Hematopoietic multipotent progenitor cell treated with erythropoietin and hydrocortisone succinate and interleukin-3 and kit ligand, for 6 days (in vitro differentiated cells): ENCODE results near the gene NUP133.
A peak's percentile ranks its signal among the peaks of the same experiment; 100 is the strongest.
"Not testable (repeated sequence)": the region's sequence is repeated elsewhere in the genome, so short reads cannot be mapped to it uniquely, and the experiment has no call there.

Experiments
- DNase-seq: peaks from one replicate; pipeline ENCODE4 v3.0.0-alpha.2; 2015

The NUP133 gene

GRCh38 chr1:229448354-229448753 is 59.8 kb downstream of the NUP133 start:
- DNase-seq, result no peak

- DNase-seq, result peak; percentile 54
Observed at GRCh38 chr1:229447809-229448252, 60.3 kb downstream of the NUP133 start.

- no peak for DNase-seq
Observed at GRCh38 chr1:229445828-229446227, 62.3 kb downstream of the NUP133 start.

- DNase-seq, result no peak
Observed at GRCh38 chr1:229440851-229441537, 67.1 kb downstream of the NUP133 start.

- DNase-seq, result no peak
Observed at GRCh38 chr1:229438021-229438420, 70.1 kb downstream of the NUP133 start.

DNA sequence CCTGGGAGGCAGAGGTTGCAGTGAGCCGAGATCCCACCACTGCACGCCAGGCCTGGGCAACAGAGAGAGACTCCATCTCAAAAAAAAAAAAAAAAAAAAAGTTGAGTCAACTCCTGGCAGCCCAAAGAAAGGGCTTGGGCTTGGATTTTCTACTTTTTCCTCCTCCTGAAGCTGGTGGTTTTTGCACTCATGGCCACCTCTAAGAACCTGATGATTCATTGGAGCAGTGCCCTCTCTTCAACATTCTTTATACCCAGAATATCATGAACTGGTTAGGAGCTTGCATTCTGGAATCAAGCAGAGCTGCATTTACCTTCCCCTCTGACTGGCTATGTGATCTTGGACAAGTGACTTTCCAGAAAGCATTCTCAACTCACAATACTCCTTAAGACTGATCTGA is 70.7 kb downstream of the NUP133 start:
- DNase-seq, result no peak

DNA sequence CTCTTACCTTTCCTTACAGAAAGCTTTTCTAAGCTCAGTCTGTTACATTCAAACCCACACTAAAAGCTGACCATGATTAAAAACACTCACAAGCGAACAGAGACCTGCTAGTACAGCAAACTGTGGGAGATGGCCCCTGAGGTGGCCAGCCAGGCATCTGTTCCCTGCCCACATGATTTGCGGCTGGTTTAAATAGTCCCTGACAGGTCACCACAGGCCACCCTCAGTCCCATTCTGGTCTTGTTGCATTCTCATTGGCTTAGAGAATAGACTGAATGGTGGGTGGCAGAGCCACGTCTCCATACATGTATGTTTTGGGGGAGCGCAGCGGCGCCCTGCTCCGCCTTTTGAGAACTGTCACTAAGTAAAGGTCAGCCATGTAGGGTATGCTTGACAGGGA is 71.9 kb downstream of the NUP133 start:
- DNase-seq, result no peak

DNA sequence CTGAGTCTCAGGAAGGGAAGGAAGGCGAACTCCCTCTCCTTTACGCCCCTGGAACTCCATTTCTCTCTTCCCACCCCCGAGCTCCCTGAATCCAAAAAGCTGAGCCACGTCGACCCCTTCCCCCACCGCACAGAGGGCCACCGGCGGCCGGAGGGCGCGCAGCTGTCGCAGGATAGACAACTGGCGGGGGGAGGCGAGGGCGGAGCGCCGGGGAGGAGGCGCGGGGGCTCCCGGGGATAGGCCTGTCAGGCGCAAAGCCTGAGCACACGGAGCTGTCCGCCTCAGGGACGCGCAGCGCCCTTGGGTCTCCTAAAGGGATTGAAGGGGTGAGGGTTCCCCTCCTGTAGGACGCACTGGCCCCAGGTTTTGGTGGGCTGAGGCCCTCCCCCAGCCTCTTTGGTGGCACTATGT is 73.5 kb downstream of the NUP133 start:
- DNase-seq, result no peak

DNA sequence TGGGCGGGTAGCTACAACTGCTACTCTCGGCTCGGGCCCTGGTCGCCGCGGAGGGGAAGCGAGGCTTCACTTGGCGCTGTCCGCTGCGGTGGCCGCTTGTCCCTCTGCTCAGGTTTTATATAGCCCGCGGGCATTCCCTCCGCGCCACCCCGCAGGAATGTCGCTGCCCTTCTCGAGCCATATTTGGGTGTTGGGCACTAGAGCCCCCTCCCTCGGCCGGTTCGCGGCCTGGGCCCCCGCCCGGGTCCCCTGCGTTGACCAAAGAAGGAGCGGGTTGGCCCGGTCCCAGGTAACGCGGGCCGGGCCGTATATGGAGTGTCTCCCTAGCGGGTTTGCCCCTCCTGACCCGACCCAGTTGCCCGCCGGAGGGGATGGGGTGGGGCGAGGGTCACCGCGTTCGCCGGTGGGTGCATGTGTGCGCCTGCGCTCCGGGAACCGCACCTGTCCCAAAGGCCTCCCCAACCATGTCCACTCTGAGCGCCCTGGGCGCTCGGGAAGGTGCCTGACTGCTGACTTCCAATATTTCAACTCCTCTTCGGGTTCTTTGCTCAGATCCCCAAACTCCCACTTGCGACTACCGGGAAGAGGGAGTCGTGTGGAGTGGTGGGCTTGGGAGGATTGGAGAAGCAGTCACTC is 74.0 kb downstream of the NUP133 start, which contains the start of gene ACTA1:
TSS of gene ACTA1 (minus strand) at position 90 of the 636 bp plus-strand sequence. CDS start 979 bp downstream, outside the sequence.
- DNase-seq, result no peak

GRCh38 chr1:229433364-229434004 is 74.7 kb downstream of the NUP133 start:
- DNase-seq, result no peak

DNA sequence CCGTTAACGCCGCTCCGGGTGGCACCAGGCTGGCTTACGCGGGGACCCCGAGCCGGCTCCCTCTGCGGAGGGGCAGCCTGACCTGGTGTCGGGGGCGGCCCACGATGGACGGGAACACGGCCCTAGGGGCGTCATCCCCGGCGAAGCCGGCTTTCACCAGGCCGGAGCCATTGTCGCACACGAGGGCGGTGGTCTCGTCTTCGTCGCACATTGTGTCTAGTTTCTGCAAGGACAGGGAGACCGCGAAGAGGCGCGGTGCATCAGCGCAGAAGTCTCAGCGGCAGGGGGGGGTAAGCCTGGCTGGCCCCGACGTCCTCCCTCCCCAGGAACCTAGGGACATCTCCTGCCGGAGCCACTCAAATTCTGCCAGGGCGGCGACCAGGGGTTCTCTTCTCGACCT is 75.2 kb downstream of the NUP133 start:
- DNase-seq, result no peak

DNA sequence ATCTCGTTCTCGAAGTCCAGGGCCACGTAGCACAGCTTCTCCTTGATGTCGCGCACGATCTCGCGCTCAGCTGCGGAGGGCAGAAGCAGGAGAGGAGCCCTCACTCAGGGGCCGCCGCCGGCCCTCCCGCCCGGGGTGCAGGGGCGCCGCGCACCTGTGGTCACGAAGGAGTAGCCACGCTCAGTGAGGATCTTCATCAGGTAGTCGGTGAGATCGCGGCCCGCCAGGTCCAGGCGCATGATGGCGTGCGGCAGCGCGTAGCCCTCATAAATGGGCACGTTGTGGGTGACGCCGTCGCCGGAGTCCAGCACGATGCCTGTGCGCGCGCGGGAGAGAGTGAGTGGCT is 76.1 kb downstream of the NUP133 start:
- no peak for DNase-seq

DNA sequence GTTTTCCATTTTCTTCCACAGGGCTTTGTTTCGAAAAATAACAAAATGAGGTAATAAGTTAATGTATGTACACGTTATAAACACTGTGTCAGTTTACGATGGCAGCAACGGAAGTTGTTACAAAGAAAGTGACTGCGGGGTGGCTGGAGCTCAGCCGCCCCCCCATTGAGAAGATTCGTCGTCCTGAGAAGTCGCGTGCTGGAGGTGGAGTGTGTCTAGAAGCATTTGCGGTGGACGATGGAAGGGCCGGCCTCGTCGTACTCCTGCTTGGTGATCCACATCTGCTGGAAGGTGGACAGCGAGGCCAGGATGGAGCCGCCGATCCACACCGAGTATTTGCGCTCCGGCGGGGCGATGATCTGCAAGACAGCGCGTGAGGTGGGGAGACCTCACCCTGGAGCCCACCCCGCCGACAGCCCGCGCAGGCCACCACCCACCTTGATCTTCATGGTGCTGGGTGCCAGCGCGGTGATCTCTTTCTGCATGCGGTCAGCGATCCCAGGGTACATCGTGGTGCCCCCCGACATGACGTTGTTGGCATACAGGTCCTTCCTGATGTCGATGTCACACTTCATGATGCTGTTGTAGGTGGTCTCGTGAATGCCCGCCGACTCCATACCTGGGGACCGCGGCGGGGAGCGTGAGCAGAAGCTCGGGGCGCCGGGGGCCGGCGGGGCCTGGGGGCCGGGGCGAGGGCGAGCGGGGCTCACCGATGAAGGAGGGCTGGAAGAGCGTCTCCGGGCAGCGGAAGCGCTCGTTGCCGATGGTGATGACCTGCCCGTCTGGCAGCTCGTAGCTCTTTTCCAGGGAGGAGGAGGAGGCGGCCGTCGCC is 76.6 kb downstream of the NUP133 start:
- DNase-seq, result no peak

GRCh38 chr1:229430761-229431283 is 77.3 kb downstream of the NUP133 start:
- DNase-seq, result peak; percentile 89

DNA sequence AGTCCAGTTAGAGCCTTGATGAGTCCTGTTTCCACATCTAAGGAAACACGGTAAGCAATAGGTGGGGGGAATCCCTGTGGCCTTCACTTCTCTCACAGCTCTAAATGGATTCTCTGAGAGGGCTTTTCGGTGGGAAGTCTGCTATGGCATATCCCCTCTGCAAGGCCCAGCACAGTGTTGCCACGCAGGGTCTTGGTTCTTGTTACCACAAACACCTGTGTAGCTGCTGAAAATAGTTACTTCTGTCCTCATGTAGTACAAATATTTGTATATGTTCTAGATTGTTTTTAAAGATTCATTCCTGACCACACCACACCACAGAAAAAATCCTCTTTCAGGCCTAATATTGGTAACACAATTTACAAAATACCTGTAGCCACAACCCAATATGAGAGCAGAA is 79.9 kb downstream of the NUP133 start:
- DNase-seq, result no peak

GRCh38 chr1:229427572-229427971 is 80.6 kb downstream of the NUP133 start:
- no peak for DNase-seq

- no peak for DNase-seq
Observed at GRCh38 chr1:229425564-229426159, 82.5 kb downstream of the NUP133 start.

DNA sequence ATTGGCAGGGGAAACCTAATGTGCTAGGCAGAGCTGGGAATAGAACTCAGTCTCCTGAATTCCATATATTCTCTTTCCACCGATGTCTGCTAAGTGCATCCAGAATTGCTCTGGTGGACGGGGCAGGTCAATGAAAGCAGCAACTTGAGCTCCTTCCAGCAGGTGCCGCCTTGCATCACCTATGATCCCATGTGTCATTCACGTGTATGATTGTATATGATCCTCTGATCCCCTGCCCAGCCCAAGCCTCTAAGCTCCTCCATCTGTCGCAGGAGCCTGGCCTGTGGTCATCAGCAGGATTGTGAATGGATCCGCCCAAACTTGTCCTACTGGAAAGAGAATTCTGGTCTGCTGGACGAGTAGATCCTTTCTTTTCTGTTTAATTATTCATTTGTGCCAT is 87.4 kb downstream of the NUP133 start:
- no peak for DNase-seq

DNA sequence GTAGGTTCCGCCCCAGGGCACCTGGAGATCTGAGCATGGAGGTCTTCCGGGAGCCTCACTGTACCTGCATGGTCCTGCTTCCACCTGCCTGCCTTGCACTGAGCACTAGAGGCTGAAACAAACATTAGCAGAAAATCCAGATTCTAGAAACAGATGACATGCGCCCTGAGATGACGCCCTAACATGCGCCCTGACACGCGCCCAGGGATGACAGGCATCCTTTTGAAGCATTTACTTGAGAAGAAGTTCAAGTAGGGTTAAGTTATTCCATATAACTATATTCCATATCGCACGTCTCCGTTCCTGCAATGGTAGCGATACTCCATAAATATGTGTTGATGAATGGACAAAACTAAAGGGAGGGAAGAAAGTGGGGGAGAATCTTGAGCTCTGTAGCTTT is 87.9 kb downstream of the NUP133 start:
- no peak for DNase-seq

- DNase-seq, result not testable (repeated sequence)
Observed at GRCh38 chr1:229418586-229418985, 89.6 kb downstream of the NUP133 start.

DNA sequence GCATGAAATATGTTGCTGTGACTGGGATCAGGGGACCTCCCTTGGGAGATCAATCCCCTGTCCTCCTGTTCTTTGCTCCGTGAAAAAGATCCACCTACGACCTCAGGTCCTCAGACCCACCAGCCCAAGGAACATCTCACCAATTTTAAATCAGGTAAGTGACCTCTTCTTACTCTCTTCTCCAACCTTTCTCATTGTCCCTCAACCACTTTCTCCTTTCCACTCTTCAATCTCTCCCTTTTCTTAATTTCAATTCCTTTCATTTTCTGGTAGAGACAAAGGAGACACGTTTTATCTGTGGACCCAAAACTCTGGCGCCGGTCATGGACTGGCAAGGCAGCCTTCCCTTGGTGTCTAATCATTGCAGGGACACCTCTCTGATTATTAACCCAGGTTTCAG is 95.3 kb downstream of the NUP133 start:
- DNase-seq, result not testable (repeated sequence)

DNA sequence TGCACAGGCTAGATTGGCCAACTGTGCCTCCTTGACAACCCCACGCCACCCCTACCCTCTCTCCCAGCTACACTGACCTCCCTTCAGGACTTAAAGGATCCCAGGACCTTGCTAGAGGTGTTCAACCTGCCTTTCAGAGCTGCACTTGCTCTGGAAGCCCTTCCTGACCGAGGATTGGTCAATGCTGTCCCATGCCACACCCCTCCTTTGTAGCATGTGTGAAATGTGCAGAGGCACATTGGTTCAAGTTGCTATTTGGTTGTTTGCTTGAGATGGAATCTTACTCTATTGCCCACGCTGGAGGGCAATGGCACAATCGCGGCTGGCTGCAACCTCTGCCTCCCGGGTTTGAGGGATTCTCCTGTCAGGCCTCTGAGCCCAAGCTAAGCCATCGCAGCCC is 96.1 kb downstream of the NUP133 start:
- DNase-seq, result no peak
